A673 (cell line): ENCODE data around the gene LYSMD4.

Source experiments
- EZH2 ChIP-seq: fragments of 200-600 bp; sonication (generic); IDR thresholded peaks from 2 replicates; pipeline ENCODE4 v1.6.1; 2017; ENCODE audit warnings: borderline replicate concordance, low read depth, mild to moderate bottlenecking, mixed read lengths, antibody characterized with exemption, low read length; ENCODE audit not compliant: poor library complexity, severe bottlenecking
- TF ChIP-seq, protein P1 (sequence below): fragments of 300-800, 200-600 bp; sonication (generic); conservative IDR thresholded peaks from 2 replicates; pipeline ENCODE4 v1.5.1; 2017; ENCODE audit warnings: low read depth, mild to moderate bottlenecking, antibody characterized with exemption, low read length, moderate library complexity, mixed read lengths

DNA sequence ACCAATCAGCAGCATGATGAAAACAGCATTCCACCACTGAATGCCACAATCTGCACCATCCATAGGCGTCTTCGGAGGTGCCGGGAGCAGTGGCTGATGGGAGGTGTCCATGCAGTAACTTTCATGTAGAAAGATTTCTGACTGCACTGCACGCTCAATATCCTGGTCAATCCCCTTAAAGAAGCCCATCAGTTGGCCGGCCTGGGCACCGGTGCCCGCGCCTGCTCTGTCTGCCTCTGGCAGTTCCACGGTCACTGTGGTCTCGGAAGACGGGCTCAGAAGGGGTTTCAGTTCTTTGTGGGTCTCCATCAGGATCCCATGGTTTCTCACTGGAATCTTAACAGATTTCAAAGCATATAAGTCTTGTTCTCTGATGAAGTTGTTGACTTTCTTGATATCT is 3.9 kb downstream of the LYSMD4 start:
- TF ChIP-seq, protein P1, sequence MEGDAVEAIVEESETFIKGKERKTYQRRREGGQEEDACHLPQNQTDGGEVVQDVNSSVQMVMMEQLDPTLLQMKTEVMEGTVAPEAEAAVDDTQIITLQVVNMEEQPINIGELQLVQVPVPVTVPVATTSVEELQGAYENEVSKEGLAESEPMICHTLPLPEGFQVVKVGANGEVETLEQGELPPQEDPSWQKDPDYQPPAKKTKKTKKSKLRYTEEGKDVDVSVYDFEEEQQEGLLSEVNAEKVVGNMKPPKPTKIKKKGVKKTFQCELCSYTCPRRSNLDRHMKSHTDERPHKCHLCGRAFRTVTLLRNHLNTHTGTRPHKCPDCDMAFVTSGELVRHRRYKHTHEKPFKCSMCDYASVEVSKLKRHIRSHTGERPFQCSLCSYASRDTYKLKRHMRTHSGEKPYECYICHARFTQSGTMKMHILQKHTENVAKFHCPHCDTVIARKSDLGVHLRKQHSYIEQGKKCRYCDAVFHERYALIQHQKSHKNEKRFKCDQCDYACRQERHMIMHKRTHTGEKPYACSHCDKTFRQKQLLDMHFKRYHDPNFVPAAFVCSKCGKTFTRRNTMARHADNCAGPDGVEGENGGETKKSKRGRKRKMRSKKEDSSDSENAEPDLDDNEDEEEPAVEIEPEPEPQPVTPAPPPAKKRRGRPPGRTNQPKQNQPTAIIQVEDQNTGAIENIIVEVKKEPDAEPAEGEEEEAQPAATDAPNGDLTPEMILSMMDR, result no peak
- TF ChIP-seq EZH2, result no peak
